Breast epithelium (tissue), 3 donors: ENCODE data around the gene RAD51AP2.

Experiments used
- CTCF ChIP-seq, 3 donors: fragments of 450-650 bp; IDR thresholded peaks; one replicate each; pipeline ENCODE4 v1.5.1; 2016 to 2017; ENCODE audit warnings: antibody characterized with exemption in 3 of 3, mild to moderate bottlenecking in 3 of 3, moderate library complexity in 3 of 3
- POLR2A ChIP-seq: fragments of 450-650 bp; IDR thresholded peaks from one replicate; pipeline ENCODE4 v1.6.1; 2016; ENCODE audit warnings: antibody characterized with exemption, mild to moderate bottlenecking, moderate library complexity
- POLR2AphosphoS5 ChIP-seq, 3 donors: sonication (generic); formaldehyde crosslinking; IDR thresholded peaks; one replicate each; pipeline ENCODE4 v1.6.1; 2017; ENCODE audit warnings: antibody characterized with exemption in 3 of 3

- TF ChIP-seq POLR2A = no peak
- TF ChIP-seq CTCF (IDR thresholded peaks at IDR 0.05) = no peak
- TF ChIP-seq POLR2AphosphoS5 (IDR thresholded peaks at IDR 0.05) = no peak
Observed at GRCh38 chr2:17520761-17521160, 2.5 kb upstream of the RAD51AP2 start.
